ENCODE measurements around the gene POLR1E.

DNA sequence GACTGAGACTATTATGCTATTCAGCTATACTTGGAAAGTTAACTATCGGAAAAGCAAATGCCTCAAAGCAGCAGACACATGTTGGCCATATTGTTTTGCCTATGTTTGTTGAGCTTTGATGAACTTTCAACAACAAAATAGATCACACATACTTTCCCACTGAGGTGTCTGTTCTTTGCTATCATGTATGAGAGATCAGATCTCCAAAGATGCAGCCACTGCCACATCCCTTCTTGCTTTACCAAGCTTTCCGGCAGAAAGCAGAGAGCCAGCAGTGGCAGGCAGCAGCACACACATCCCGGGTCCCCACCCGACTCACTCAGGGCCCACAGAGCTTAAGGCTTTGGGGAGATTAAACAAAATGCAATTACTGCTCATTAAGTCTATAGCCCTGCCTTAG lies 39.3 kb upstream of the POLR1E start:
- TF ChIP-seq, protein P1, sequence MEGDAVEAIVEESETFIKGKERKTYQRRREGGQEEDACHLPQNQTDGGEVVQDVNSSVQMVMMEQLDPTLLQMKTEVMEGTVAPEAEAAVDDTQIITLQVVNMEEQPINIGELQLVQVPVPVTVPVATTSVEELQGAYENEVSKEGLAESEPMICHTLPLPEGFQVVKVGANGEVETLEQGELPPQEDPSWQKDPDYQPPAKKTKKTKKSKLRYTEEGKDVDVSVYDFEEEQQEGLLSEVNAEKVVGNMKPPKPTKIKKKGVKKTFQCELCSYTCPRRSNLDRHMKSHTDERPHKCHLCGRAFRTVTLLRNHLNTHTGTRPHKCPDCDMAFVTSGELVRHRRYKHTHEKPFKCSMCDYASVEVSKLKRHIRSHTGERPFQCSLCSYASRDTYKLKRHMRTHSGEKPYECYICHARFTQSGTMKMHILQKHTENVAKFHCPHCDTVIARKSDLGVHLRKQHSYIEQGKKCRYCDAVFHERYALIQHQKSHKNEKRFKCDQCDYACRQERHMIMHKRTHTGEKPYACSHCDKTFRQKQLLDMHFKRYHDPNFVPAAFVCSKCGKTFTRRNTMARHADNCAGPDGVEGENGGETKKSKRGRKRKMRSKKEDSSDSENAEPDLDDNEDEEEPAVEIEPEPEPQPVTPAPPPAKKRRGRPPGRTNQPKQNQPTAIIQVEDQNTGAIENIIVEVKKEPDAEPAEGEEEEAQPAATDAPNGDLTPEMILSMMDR (IDR thresholded peaks at IDR 0.05; ENCODE audit: low read depth, low read length): no peak
- no peak for TF ChIP-seq POLR2A (IDR thresholded peaks at IDR 0.05; ENCODE audit: extremely low read depth, insufficient read length)
- TF ChIP-seq, protein P2, sequence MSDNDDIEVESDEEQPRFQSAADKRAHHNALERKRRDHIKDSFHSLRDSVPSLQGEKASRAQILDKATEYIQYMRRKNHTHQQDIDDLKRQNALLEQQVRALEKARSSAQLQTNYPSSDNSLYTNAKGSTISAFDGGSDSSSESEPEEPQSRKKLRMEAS (IDR thresholded peaks at IDR 0.05; ENCODE audit: low read depth, low read length): no peak

All from NB4 (cell line).